ENCODE data around the gene EFCAB8. TPM values are rescaled to one million over a fixed set of nuclear protein-coding genes. Genes with fewer than 3 reads are reported as not detected.

The EFCAB8 gene
- total RNA-seq, 1 experiment from 2014 or later, result 0.09 TPM

GRCh38 chr20:32845786-32846185, 12.9 kb upstream of the EFCAB8 start:
- TF ChIP-seq CTCF (conservative IDR thresholded peaks at IDR 0.05), result no peak
- H3K23me2 ChIP-seq (ENCODE audit: insufficient read length, low read depth, low read length, poor library complexity, severe bottlenecking), result no peaks in the 10 kb centered on the region
- no peaks in the 10 kb centered on the region for H3K27me3 ChIP-seq (ENCODE audit: insufficient read depth, low read length)
- Mint-ChIP-seq H3K4me1 (peaks cover 13 to 23% of the 10 kb centered on the region in 2 experiments), H3K27me3 (ENCODE audit: low read depth) (no peaks in the 10 kb centered on the region), H3K9me3 (no peaks in the 10 kb centered on the region), H3K36me3 (ENCODE audit: insufficient read depth in 1 of 3, low read depth in 3 of 3) (peaks cover 52 to 83% (median 74%) of the 10 kb centered on the region in 3 experiments; a peak in 6 of 7 replicates), H3K4me3 (no peak overlapping the region), H3K27ac (no peak overlapping the region; a peak in 1 of 7 replicates)
- no CpG with 5 or more reads among the region's 2 CpGs for WGBS (ENCODE audit: extremely low coverage, insufficient read length, low lambda C conversion rate)
- no peak overlapping the region for H3K4ac ChIP-seq (ENCODE audit: low read depth, low read length)
- no peak overlapping the region for H2BK5ac ChIP-seq (ENCODE audit: insufficient read length, low read length)
- 0 out of 2 replicates have a peak, but pooled peaks cover 3% of the 10 kb centered on the region for H3K4me1 ChIP-seq (ENCODE audit: insufficient read depth, low read length)
- no peak overlapping the region for H3K4me2 ChIP-seq (ENCODE audit: insufficient read depth, insufficient read length, low read length)
- no peak overlapping the region for H3K18ac ChIP-seq (ENCODE audit: insufficient read length, low read depth, low read length)
- H4K20me1 ChIP-seq (ENCODE audit: control insufficient read depth, insufficient read depth, insufficient read length), result no peaks in the 10 kb centered on the region
- H3K56ac ChIP-seq (ENCODE audit: insufficient read length, low read depth, low read length), result no peak overlapping the region
- H2BK15ac ChIP-seq (ENCODE audit: low read depth, low read length), result no peak overlapping the region
- H2AFZ ChIP-seq (ENCODE audit: low read length), result no peak overlapping the region
- H2BK20ac ChIP-seq (ENCODE audit: low read depth, low read length, poor library complexity, severe bottlenecking), result no peak overlapping the region
- no peaks in the 10 kb centered on the region for H3K79me1 ChIP-seq (ENCODE audit: insufficient read depth, low read depth, low read length, poor library complexity, severe bottlenecking)
- H4K91ac ChIP-seq (ENCODE audit: insufficient read length, low read depth, low read length), result no peak overlapping the region
- 0 out of 2 replicates have a peak, but pooled peaks cover 2% of the 10 kb centered on the region for H3K79me2 ChIP-seq (ENCODE audit: insufficient read depth, low read length)
- H3K9ac ChIP-seq (ENCODE audit: extremely low read depth, insufficient read length, low read length), result no peak overlapping the region
- H3T11ph ChIP-seq (ENCODE audit: low read length), result no peak overlapping the region
- H2BK12ac ChIP-seq (ENCODE audit: insufficient read length, low read depth, low read length), result no peak overlapping the region
- H2AK5ac ChIP-seq (ENCODE audit: insufficient read length, low read length), result no peak overlapping the region
- no peak for DNase-seq
- H3K23ac ChIP-seq (ENCODE audit: insufficient read length, low read depth, low read length), result no peak overlapping the region
- H3K27ac ChIP-seq (ENCODE audit: insufficient read length, low read depth, low read length), result no peak overlapping the region
- no peak overlapping the region for H3K14ac ChIP-seq (ENCODE audit: insufficient read depth, low read length)
- no peak overlapping the region for H4K5ac ChIP-seq (ENCODE audit: insufficient read length, low read depth, low read length)
- H4K8ac ChIP-seq (replicated peaks; ENCODE audit: insufficient read length, low read depth, low read length), result no peak overlapping the region
- no peaks in the 10 kb centered on the region for H3K9me3 ChIP-seq (ENCODE audit: control insufficient read depth, low read depth, low read length)
- no peak overlapping the region for H2BK120ac ChIP-seq (ENCODE audit: low read depth, low read length, poor library complexity, severe bottlenecking)

All from H9 (cell line).